DND-41 (cell line): ENCODE results near the gene MIGA1.

Source experiments
- EZH2 ChIP-seq: IDR thresholded peaks from 3 replicates; pipeline ENCODE4 v1.6.1; 2012; ENCODE audit warnings: borderline replicate concordance, low read depth, mild to moderate bottlenecking, moderate library complexity, low read length, inconsistent platforms; ENCODE audit not compliant: severe bottlenecking
- TF ChIP-seq, protein P1 (sequence below): IDR thresholded peaks from 2 replicates; pipeline ENCODE4 v1.5.1; 2012; ENCODE audit warnings: borderline replicate concordance, low read length, moderate library complexity, mild to moderate bottlenecking; ENCODE audit not compliant: poor library complexity, severe bottlenecking; ENCODE audit errors: extremely low read depth

DNA sequence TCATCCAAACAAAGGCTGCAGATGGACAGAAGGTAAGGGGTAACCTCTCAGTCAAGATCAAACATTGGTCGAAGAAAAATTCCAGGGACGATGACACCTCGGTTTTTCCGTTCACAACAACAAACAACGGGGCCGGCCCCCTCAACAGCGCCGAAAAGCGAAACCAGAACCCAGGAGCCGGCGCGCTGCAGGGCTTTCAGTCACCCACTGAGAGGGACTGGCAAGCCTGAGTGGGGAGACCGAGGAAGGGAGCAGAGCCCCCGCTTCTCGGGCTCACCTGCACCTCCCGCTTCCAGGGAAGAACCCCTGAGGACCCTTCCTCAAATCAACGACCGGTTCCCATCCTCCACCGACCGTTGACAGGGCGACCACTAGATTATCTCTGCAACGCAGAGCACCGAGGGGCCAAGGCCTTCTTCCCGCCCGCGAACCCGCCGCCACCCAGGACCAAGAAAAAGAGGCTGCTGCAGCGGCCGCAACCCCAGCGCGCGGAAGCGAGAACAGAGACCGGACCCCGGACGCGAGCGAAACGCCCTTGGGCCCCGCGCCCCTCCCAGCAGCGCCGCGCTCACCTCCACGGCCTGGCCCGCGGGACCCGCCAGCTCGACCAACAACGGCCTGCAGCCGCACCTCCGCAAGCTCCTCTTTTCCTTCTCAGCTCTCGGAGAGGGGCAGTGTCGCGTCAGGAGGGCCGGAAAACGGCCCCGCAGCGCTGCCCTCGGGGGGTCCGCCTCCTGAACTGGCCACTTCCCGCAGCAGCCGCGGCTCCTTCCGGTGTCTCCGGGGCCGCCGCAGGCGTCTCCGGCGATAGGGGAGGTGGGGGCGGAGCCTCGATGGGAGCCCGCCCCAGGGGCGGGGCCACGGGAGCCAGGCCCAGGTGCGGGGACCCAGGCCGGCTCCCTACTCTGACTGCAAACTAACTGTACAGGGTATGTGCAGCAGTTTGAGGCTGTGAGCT lies 20.1 kb upstream of the MIGA1 start, which contains the start of gene USP33:
- TF ChIP-seq, protein P1, sequence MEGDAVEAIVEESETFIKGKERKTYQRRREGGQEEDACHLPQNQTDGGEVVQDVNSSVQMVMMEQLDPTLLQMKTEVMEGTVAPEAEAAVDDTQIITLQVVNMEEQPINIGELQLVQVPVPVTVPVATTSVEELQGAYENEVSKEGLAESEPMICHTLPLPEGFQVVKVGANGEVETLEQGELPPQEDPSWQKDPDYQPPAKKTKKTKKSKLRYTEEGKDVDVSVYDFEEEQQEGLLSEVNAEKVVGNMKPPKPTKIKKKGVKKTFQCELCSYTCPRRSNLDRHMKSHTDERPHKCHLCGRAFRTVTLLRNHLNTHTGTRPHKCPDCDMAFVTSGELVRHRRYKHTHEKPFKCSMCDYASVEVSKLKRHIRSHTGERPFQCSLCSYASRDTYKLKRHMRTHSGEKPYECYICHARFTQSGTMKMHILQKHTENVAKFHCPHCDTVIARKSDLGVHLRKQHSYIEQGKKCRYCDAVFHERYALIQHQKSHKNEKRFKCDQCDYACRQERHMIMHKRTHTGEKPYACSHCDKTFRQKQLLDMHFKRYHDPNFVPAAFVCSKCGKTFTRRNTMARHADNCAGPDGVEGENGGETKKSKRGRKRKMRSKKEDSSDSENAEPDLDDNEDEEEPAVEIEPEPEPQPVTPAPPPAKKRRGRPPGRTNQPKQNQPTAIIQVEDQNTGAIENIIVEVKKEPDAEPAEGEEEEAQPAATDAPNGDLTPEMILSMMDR = no peak
- TF ChIP-seq EZH2 = no peak
